Measurements from ENCODE around the gene ANGEL1.
A peak's percentile ranks its signal among the peaks of the same experiment; 100 is the strongest.

Gene ANGEL1

DNA sequence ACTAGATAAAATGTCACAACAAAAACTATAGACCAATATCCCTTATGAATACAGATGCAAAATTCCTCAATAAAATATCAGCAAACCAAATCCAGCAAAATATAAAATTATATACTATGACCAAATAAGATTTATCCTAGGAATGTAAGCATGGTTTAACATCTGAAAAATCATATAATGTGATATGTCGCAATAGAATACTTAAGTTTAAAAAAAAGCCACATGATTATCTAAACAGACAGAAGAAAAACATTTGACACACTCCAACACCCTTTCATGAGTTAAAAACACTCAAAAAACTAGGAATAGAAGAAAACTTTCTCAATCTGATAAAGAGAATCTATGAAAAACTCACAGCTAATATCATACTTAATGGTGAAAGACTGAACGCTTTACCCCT, 20.3 kb downstream of the ANGEL1 start:
- no peak overlapping the region for H3K4me2 ChIP-seq (ENCODE audit: low read length)
- H3K4me3 ChIP-seq (ENCODE audit: low read depth, low read length, poor library complexity, severe bottlenecking) = no peak overlapping the region
- H3K27me3 ChIP-seq (ENCODE audit: insufficient read depth, low read length) = no peaks in the 10 kb centered on the region
- H3K9me3 ChIP-seq (ENCODE audit: low read length) = no peaks in the 10 kb centered on the region
- H3K4me1 ChIP-seq (ENCODE audit: insufficient read depth, low read length, severe bottlenecking) = no peaks in the 10 kb centered on the region
- H3K79me2 ChIP-seq (ENCODE audit: insufficient read depth, low read length) = no peaks in the 10 kb centered on the region
- H3F3A ChIP-seq (ENCODE audit: insufficient read depth, low read length) = no peaks in the 10 kb centered on the region
- H4K20me1 ChIP-seq (ENCODE audit: insufficient read depth, low read length) = no peaks in the 10 kb centered on the region
- H3K9ac ChIP-seq (ENCODE audit: low read length) = no peak overlapping the region
- H3K27ac ChIP-seq (ENCODE audit: low read depth, low read length, poor library complexity, severe bottlenecking) = no peak overlapping the region
- H2AFZ ChIP-seq (ENCODE audit: low read length) = no peak overlapping the region
- H3K9me2 ChIP-seq (ENCODE audit: low read depth, low read length) = no peaks in the 10 kb centered on the region
- TF ChIP-seq, protein P1, sequence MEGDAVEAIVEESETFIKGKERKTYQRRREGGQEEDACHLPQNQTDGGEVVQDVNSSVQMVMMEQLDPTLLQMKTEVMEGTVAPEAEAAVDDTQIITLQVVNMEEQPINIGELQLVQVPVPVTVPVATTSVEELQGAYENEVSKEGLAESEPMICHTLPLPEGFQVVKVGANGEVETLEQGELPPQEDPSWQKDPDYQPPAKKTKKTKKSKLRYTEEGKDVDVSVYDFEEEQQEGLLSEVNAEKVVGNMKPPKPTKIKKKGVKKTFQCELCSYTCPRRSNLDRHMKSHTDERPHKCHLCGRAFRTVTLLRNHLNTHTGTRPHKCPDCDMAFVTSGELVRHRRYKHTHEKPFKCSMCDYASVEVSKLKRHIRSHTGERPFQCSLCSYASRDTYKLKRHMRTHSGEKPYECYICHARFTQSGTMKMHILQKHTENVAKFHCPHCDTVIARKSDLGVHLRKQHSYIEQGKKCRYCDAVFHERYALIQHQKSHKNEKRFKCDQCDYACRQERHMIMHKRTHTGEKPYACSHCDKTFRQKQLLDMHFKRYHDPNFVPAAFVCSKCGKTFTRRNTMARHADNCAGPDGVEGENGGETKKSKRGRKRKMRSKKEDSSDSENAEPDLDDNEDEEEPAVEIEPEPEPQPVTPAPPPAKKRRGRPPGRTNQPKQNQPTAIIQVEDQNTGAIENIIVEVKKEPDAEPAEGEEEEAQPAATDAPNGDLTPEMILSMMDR (IDR thresholded peaks at IDR 0.05; ENCODE audit: low read length) = no peak
- TF ChIP-seq EZH2 (IDR thresholded peaks at IDR 0.05; ENCODE audit: borderline replicate concordance, low read length) = no peak
- peaks cover 66% of the 10 kb centered on the region for H3K36me3 ChIP-seq (ENCODE audit: insufficient read depth, low read length)

DNA sequence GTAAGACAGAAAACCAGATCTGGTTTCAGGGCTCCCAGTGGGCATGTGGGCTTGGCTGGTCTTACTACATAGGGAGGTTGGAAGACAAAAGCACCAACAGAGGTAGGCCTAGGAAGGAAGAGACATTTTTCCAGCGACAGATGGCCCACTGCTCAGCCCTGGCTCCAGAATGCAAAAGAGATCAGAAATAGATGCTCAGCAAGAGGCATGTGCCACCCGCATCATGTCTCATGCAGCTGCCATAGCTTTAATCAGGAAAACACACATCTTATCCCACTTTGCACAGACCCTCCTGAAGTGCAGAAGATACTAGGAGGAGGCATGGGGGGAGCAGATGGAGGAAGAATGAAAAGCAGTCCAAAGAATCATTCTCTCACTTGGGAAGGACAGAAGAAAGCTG, 26.1 kb downstream of the ANGEL1 start:
- Histone ChIP-seq H3K4me1 (ENCODE audit: insufficient read depth, low read length, severe bottlenecking) (no peaks in the 10 kb centered on the region), H4K20me1 (ENCODE audit: insufficient read depth, low read length) (no peaks in the 10 kb centered on the region), H3K9ac (ENCODE audit: low read length) (no peak overlapping the region), H2AFZ (ENCODE audit: low read length) (no peak overlapping the region), H3K27me3 (ENCODE audit: insufficient read depth, low read length) (no peaks in the 10 kb centered on the region), H3F3A (ENCODE audit: insufficient read depth, low read length) (no peaks in the 10 kb centered on the region), H3K36me3 (ENCODE audit: insufficient read depth, low read length) (peaks cover 67% of the 10 kb centered on the region), H3K9me3 (ENCODE audit: low read length) (no peaks in the 10 kb centered on the region), H3K4me2 (ENCODE audit: low read length) (no peak overlapping the region), H3K4me3 (ENCODE audit: low read depth, low read length, poor library complexity, severe bottlenecking) (no peak overlapping the region), H3K79me2 (ENCODE audit: insufficient read depth, low read length) (no peaks in the 10 kb centered on the region), H3K9me2 (ENCODE audit: low read depth, low read length) (no peaks in the 10 kb centered on the region), H3K27ac (ENCODE audit: low read depth, low read length, poor library complexity, severe bottlenecking) (no peak overlapping the region)
- TF ChIP-seq, protein P1 (IDR thresholded peaks at IDR 0.05; ENCODE audit: low read length) = no peak
- TF ChIP-seq EZH2 (IDR thresholded peaks at IDR 0.05; ENCODE audit: borderline replicate concordance, low read length) = no peak

DNA sequence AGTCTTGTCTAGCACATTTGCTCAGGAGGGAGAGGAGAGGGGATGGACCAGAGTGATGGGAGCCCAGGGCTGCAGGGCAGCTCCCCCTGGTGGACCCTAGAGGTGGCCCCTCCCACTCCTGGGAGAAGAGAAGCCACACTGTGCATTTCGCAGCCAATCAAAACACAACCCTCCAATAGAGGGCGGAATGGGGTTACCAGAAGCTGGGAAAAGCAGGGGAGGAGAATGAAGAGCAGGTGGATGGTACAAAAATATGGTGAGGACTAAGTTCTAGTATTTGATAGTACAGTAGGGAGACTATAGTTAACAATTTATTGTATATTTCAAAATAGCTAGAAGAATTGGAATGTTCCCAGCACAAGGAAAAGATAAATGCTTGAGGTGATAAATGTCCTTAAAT, 27.8 kb downstream of the ANGEL1 start:
- H2AFZ ChIP-seq (ENCODE audit: low read length) = no peak overlapping the region
- H4K20me1 ChIP-seq (ENCODE audit: insufficient read depth, low read length) = no peaks in the 10 kb centered on the region
- H3K27me3 ChIP-seq (ENCODE audit: insufficient read depth, low read length) = no peaks in the 10 kb centered on the region
- H3K79me2 ChIP-seq (ENCODE audit: insufficient read depth, low read length) = no peaks in the 10 kb centered on the region
- no peaks in the 10 kb centered on the region for H3K9me2 ChIP-seq (ENCODE audit: low read depth, low read length)
- peaks cover 58% of the 10 kb centered on the region for H3K36me3 ChIP-seq (ENCODE audit: insufficient read depth, low read length)
- no peaks in the 10 kb centered on the region for H3K9me3 ChIP-seq (ENCODE audit: low read length)
- no peak overlapping the region for H3K9ac ChIP-seq (ENCODE audit: low read length)
- no peaks in the 10 kb centered on the region for H3K4me1 ChIP-seq (ENCODE audit: insufficient read depth, low read length, severe bottlenecking)
- H3K27ac ChIP-seq (ENCODE audit: low read depth, low read length, poor library complexity, severe bottlenecking) = no peak overlapping the region
- TF ChIP-seq, protein P1 (IDR thresholded peaks at IDR 0.05; ENCODE audit: low read length) = peak; percentile 77
- no peak for TF ChIP-seq EZH2 (IDR thresholded peaks at IDR 0.05; ENCODE audit: borderline replicate concordance, low read length)
- H3F3A ChIP-seq (ENCODE audit: insufficient read depth, low read length) = no peaks in the 10 kb centered on the region
- no peak overlapping the region for H3K4me3 ChIP-seq (ENCODE audit: low read depth, low read length, poor library complexity, severe bottlenecking)
- H3K4me2 ChIP-seq (ENCODE audit: low read length) = no peak overlapping the region

All from OCI-LY1 (cell line).